ENCODE data around the gene OTOP3.

OTOP3 gene

DNA sequence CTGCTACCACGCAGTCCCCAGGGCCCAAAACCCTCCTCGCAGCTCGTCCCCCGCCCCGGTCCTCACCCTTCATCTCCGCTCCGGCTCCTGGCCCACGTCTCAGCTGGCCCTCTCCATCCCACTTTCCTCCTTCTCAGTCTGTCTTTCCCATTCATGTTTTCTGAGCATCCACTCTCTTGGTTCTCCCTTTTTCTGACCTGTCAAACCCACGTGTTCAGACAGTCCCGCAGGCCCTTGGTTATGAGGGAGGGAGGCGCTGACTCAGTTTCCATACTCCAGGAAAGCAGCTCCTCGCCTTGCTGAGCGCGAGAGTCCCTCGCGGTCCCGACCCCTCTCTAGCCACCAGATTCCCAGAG is 37.3 kb downstream of the OTOP3 start:
- no peak; the same call in 2 of the 3 replicates for ATAC-seq
- TF ChIP-seq, protein P1, sequence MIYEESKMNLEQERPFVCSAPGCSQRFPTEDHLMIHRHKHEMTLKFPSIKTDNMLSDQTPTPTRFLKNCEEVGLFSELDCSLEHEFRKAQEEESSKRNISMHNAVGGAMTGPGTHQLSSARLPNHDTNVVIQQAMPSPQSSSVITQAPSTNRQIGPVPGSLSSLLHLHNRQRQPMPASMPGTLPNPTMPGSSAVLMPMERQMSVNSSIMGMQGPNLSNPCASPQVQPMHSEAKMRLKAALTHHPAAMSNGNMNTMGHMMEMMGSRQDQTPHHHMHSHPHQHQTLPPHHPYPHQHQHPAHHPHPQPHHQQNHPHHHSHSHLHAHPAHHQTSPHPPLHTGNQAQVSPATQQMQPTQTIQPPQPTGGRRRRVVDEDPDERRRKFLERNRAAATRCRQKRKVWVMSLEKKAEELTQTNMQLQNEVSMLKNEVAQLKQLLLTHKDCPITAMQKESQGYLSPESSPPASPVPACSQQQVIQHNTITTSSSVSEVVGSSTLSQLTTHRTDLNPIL (CRISPR knock-in tag; IDR thresholded peaks at IDR 0.05; ENCODE audit: low read depth): no peak
- TF ChIP-seq ARNTL (CRISPR knock-in tag; IDR thresholded peaks at IDR 0.05; ENCODE audit: borderline replicate concordance, low read depth) (no peak), CSDC2 (CRISPR knock-in tag; IDR thresholded peaks at IDR 0.05) (no peak), POU6F1 (CRISPR knock-in tag; IDR thresholded peaks at IDR 0.05; ENCODE audit: borderline replicate concordance, low read depth) (no peak), ZFP3 (CRISPR knock-in tag; IDR thresholded peaks at IDR 0.05) (no peak), ZNF565 (CRISPR knock-in tag; conservative IDR thresholded peaks at IDR 0.05; ENCODE audit: low read depth) (no peak), ZNF8 (CRISPR knock-in tag; IDR thresholded peaks at IDR 0.05) (no peak)

GRCh38 chr17:74975943-74976342 is 40.2 kb downstream of the OTOP3 start:
- no peak for ATAC-seq
- no peak for TF ChIP-seq SNAI2 (CRISPR knock-in tag; IDR thresholded peaks at IDR 0.05)
- no peak for TF ChIP-seq CSRNP3 (CRISPR knock-in tag; IDR thresholded peaks at IDR 0.05)

GRCh38 chr17:74977802-74978201 is 42.1 kb downstream of the OTOP3 start:
- no peak for TF ChIP-seq OSR1 (CRISPR knock-in tag; IDR thresholded peaks at IDR 0.05)
- no peak for TF ChIP-seq GLIS3 (CRISPR knock-in tag; IDR thresholded peaks at IDR 0.05)
- TF ChIP-seq, protein P1 (CRISPR knock-in tag; IDR thresholded peaks at IDR 0.05; ENCODE audit: low read depth): no peak
- TF ChIP-seq ESRRG (CRISPR knock-in tag; IDR thresholded peaks at IDR 0.05): no peak
- no peak for TF ChIP-seq TSHZ2 (CRISPR knock-in tag; IDR thresholded peaks at IDR 0.05)
- TF ChIP-seq CSDC2 (CRISPR knock-in tag; IDR thresholded peaks at IDR 0.05): no peak
- no peak for TF ChIP-seq ZFP30 (CRISPR knock-in tag; IDR thresholded peaks at IDR 0.05)
- TF ChIP-seq ZFP3 (CRISPR knock-in tag; IDR thresholded peaks at IDR 0.05): no peak
- no peak for TF ChIP-seq ZNF8 (CRISPR knock-in tag; IDR thresholded peaks at IDR 0.05)
- TF ChIP-seq ARNTL (CRISPR knock-in tag; IDR thresholded peaks at IDR 0.05; ENCODE audit: borderline replicate concordance, low read depth): no peak
- TF ChIP-seq ISL1 (CRISPR knock-in tag; IDR thresholded peaks at IDR 0.05): no peak
- no peak for TF ChIP-seq SNAI2 (CRISPR knock-in tag; IDR thresholded peaks at IDR 0.05)
- TF ChIP-seq ZNF70 (CRISPR knock-in tag; IDR thresholded peaks at IDR 0.05): no peak
- ATAC-seq: no peak

DNA sequence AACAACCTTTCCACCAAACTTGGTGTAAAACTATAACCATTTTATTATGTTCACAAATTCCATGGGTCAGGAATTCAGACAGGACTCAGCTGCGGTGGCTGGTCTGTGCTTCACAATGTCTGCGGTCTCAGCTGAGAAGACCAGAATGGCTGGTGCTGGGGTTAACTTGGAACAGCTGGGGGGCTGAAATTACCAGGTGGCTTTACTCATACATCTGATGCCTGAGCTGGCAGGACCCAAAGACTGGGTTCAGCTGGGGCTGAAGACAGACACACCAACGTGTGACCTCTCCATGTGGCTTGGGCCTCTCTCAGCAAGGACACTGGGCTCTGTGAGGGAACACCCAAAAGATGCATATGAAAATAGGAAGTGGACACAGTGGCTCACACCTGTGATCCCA is 42.5 kb downstream of the OTOP3 start:
- no peak for ATAC-seq
- no peak for TF ChIP-seq POU6F1 (CRISPR knock-in tag; IDR thresholded peaks at IDR 0.05; ENCODE audit: borderline replicate concordance, low read depth)
- no peak for TF ChIP-seq ZFP3 (CRISPR knock-in tag; IDR thresholded peaks at IDR 0.05)
- TF ChIP-seq ARNTL (CRISPR knock-in tag; IDR thresholded peaks at IDR 0.05; ENCODE audit: borderline replicate concordance, low read depth): no peak
- no peak for TF ChIP-seq BACH2 (CRISPR knock-in tag; IDR thresholded peaks at IDR 0.05; ENCODE audit: borderline replicate concordance)
- no peak for TF ChIP-seq ZNF70 (CRISPR knock-in tag; IDR thresholded peaks at IDR 0.05)
- no peak for TF ChIP-seq OSR1 (CRISPR knock-in tag; IDR thresholded peaks at IDR 0.05)
- no peak for TF ChIP-seq SNAI2 (CRISPR knock-in tag; IDR thresholded peaks at IDR 0.05)
- TF ChIP-seq ZC3H10 (CRISPR knock-in tag; IDR thresholded peaks at IDR 0.05): no peak
- TF ChIP-seq GLIS3 (CRISPR knock-in tag; IDR thresholded peaks at IDR 0.05): no peak
- TF ChIP-seq CSDC2 (CRISPR knock-in tag; IDR thresholded peaks at IDR 0.05): no peak
- no peak for TF ChIP-seq TCF4 (CRISPR knock-in tag; IDR thresholded peaks at IDR 0.05; ENCODE audit: borderline replicate concordance)
- TF ChIP-seq ZNF565 (CRISPR knock-in tag; conservative IDR thresholded peaks at IDR 0.05; ENCODE audit: low read depth): no peak
- no peak for TF ChIP-seq ZNF8 (CRISPR knock-in tag; IDR thresholded peaks at IDR 0.05)
- no peak for TF ChIP-seq RARB (CRISPR knock-in tag; IDR thresholded peaks at IDR 0.05)
- TF ChIP-seq TSHZ2 (CRISPR knock-in tag; IDR thresholded peaks at IDR 0.05): no peak
